Myocyte (in vitro differentiated cells): Measurements from ENCODE around the gene KRTAP12-2. TPM values are rescaled to one million over a fixed set of nuclear protein-coding genes. Genes with fewer than 3 reads are reported as not detected.
"Not testable (repeated sequence)": the region's sequence is repeated elsewhere in the genome, so short reads cannot be mapped to it uniquely, and the experiment has no call there.

ENCODE experiments used
- DNase-seq: peaks from one replicate; pipeline ENCODE4 v3.0.0-alpha.2; 2012; ENCODE audit warnings: low read depth
- total RNA-seq: library from RNA; depleted of rRNA; stranded (reverse); fragments of >200 nt; gene quantifications from 2 replicates; pipeline ENCODE4 v1.2.3, GENCODE V29; 2014

Gene KRTAP12-2
- total RNA-seq, 1 donor from 2014 or later, result not detected

GRCh38 chr21:44632067-44632466, 34.7 kb downstream of the KRTAP12-2 start:
- DNase-seq, result no peak

DNA sequence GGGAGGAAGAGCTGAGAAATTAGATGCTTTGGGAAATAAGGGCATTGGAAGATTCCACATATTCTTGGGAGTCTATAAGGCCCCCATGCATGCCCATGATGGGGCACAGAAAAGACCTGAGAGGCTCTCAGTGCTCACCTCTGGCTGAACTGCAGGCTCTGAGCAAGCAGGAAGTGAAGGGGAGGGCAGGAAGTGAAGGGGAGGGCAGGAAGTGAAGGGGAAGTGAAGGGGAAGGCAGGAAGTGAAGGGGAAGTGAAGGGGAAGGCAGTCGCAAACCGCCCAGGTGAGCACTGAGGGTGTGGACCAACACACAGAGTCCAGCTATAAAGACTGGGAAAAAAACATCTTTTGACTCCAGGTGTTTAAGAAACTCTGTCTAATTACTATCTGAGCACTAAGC, 36.3 kb downstream of the KRTAP12-2 start:
- no peak for DNase-seq

GRCh38 chr21:44628707-44629391, 37.9 kb downstream of the KRTAP12-2 start:
- no peak for DNase-seq

GRCh38 chr21:44627831-44628233, 38.9 kb downstream of the KRTAP12-2 start:
- DNase-seq, result not testable (repeated sequence)

DNA sequence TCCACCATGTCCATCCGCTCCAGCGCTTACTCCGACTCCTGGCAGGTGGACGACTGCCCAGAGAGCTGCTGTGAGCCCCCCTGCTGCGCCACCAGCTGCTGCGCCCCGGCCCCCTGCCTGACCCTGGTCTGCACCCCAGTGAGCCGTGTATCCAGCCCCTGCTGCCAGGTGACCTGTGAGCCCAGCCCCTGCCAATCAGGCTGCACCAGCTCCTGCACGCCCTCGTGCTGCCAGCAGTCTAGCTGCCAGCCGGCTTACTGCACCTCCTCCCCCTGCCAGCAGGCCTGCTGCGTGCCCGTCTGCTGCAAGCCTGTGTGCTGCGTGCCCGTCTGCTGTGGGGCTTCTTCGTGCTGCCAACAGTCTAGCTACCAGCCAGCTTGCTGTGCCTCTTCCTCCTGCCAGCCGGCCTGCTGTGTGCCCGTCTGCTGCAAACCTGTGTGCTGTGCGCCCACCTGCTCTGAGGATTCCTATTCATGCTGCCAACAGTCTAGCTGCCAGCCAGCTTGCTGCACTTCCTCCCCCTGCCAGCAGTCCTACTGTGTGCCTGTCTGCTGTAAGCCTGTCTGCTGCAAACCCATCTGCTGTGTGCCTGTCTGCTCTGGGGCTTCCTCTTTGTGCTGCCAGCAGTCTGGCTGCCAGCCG, 39.4 kb downstream of the KRTAP12-2 start:
- not testable (repeated sequence) for DNase-seq

DNA sequence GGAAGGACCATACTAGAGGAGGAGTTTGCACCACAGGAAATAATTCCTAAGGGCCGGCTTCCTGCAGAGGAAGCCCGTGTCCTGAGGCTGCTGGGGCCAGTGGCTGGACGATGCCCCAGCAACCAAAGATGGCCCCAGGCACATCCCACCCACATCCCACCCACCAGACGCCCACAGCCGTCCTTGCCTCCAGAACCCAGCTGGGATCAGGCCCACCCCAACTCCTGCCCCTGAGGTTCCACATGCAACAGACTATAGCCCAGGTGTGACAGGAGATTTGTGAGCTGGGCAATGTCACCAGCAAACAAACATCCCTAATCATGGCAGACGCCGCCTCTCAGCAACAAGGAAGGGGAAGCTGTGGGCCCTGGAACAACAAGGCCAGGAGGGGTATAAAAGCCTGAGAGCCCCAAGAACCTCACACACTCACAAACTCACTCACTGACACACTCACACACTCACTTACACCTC, 40.0 kb downstream of the KRTAP12-2 start, which contains the start of gene KRTAP10-9:
TSS of gene KRTAP10-9 (plus strand) at position 421 of the 471 bp plus-strand sequence. CDS start 79 bp downstream, outside the sequence.
- DNase-seq, result no peak

DNA sequence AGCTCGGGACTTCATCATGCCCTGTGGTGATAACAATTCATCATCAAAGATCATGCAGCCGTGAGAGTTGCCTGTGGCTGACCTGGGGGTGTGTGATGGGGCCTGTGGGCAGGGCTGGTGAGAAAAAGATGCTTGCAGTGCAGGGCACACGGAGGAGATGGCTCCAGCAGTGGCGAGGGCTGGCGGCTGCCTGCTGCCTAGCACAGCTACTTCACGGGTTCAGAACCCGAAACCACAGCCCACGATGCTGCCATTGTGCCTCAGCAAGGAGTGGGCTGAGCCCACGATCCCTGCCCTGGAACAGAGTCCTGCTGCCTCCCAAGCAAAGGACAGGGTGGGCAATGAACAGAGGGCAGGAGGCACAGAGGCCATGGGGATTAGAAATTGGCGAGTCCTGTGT, 40.5 kb downstream of the KRTAP12-2 start:
- DNase-seq, result no peak

GRCh38 chr21:44625756-44626155, 41.0 kb downstream of the KRTAP12-2 start:
- DNase-seq, result no peak

DNA sequence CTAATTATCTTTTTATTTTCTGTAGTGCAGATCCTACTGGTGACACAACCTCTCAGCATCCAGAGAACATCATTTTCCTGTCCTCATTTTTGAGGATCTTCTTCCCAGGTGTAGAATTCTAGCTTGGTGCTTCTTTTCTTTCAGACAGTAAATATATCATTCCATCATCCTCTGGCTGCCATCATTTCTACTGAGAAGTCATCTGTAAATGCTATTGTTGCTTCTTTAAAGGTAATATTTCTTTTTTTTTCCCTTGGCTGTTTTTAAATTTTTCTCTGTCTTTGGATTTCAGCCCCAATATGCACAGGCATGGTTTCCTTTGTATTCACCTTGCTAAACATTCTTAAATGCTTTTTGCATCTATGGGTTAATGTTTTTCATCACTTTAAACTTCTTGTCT, 43.2 kb downstream of the KRTAP12-2 start:
- no peak for DNase-seq

DNA sequence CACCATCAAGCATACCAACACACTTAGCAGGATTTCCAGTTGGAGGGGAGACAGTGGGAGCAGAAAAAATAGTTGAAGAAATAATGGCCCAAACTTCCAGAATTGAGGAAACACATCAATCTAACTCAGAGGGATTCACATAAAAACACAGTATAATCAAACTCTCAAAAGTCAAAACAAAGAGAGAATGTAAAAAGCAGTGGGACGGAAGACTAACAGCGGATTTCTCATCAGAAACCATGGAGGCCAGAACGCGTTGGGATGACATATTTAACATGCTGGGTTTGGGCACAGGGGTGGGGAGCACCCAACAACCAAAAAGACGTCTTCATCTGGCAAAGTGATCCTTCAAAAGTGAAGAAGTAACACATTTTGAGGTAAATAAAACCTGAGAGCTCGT, 46.8 kb downstream of the KRTAP12-2 start:
- DNase-seq, result no peak

GRCh38 chr21:44618909-44619308, 47.8 kb downstream of the KRTAP12-2 start:
- DNase-seq, result no peak

GRCh38 chr21:44618504-44618903, 48.2 kb downstream of the KRTAP12-2 start:
- no peak for DNase-seq

DNA sequence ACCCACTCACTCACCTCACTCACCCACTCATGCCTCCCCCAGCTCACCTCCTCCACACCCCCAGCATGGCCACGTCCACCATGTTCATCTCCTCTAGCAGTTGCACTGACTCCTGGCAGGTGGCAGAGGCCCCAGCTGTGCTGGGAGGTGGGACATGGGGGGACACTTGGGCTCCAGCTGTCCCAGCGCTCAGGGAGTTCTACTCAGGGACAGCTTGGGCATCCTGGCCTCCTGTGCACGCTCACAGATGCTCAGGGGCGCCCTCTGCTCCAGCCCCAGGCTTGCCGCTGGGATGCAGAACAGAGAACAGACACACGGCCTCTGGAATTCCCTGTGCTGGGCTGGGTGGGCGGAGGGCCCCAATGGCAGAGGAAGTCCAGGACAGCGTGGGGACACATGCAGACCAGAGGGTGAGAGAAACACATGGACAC, 49.6 kb downstream of the KRTAP12-2 start:
- no peak for DNase-seq

GRCh38 chr21:44616591-44616926, 50.2 kb downstream of the KRTAP12-2 start:
- no peak for DNase-seq

Other genes starting within 250 kb of the KRTAP12-2 start
- gene LRRC3, start 211.4 kb downstream of the KRTAP12-2 start, total RNA-seq, result not detected in 2 replicates
- not detected in 2 replicates for gene KRTAP10-1, start 126.7 kb downstream of the KRTAP12-2 start, total RNA-seq
- not detected in 2 replicates for gene KRTAP10-2, start 115.4 kb downstream of the KRTAP12-2 start, total RNA-seq
- gene KRTAP10-3, start 108.1 kb downstream of the KRTAP12-2 start, total RNA-seq, result not detected in 2 replicates
- not detected in 2 replicates for gene KRTAP10-4, start 93.2 kb downstream of the KRTAP12-2 start, total RNA-seq
- gene KRTAP10-5, start 86.3 kb downstream of the KRTAP12-2 start, total RNA-seq, result not detected in 2 replicates
- not detected in 2 replicates for gene KRTAP10-6, start 74.4 kb downstream of the KRTAP12-2 start, total RNA-seq
- gene KRTAP10-7, start 66.3 kb downstream of the KRTAP12-2 start, total RNA-seq, result not detected in 2 replicates
- gene KRTAP10-8, start 54.8 kb downstream of the KRTAP12-2 start, total RNA-seq, result not detected in 2 replicates
- not detected in 2 replicates for gene KRTAP10-9, start 39.8 kb downstream of the KRTAP12-2 start, total RNA-seq
- not detected in 2 replicates for gene KRTAP10-10, start 29.6 kb downstream of the KRTAP12-2 start, total RNA-seq
- not detected in 2 replicates for gene KRTAP10-11, start 20.5 kb downstream of the KRTAP12-2 start, total RNA-seq
- not detected in 2 replicates for gene KRTAP12-4, start 12.3 kb downstream of the KRTAP12-2 start, total RNA-seq
- gene KRTAP12-3, start 9.0 kb downstream of the KRTAP12-2 start, total RNA-seq, result not detected in 2 replicates
- not detected in 2 replicates for gene KRTAP12-1, start 15.2 kb upstream of the KRTAP12-2 start, total RNA-seq
- not detected in 2 replicates for gene KRTAP10-12, start 30.2 kb upstream of the KRTAP12-2 start, total RNA-seq
- not detected in 2 replicates for gene TSPEAR, start 44.6 kb upstream of the KRTAP12-2 start, total RNA-seq
- gene UBE2G2, start 134.9 kb upstream of the KRTAP12-2 start, total RNA-seq, result 98.0 and 99.8 TPM in 2 replicates
- 78.6 and 79.5 TPM in 2 replicates for gene SUMO3, start 151.1 kb upstream of the KRTAP12-2 start, total RNA-seq
- 207 and 246 TPM in 2 replicates for gene PTTG1IP, start 206.8 kb upstream of the KRTAP12-2 start, total RNA-seq